Measurements from ENCODE around the gene SLC44A4. TPM values are rescaled to one million over a fixed set of nuclear protein-coding genes. Genes with fewer than 3 reads are reported as not detected.
A peak's percentile ranks its signal among the peaks of the same experiment; 100 is the strongest.
"Not testable (repeated sequence)": the region's sequence is repeated elsewhere in the genome, so short reads cannot be mapped to it uniquely, and the experiment has no call there.

The SLC44A4 gene
- total RNA-seq, 1 donor from 2014 or later = 0.11 TPM

DNA sequence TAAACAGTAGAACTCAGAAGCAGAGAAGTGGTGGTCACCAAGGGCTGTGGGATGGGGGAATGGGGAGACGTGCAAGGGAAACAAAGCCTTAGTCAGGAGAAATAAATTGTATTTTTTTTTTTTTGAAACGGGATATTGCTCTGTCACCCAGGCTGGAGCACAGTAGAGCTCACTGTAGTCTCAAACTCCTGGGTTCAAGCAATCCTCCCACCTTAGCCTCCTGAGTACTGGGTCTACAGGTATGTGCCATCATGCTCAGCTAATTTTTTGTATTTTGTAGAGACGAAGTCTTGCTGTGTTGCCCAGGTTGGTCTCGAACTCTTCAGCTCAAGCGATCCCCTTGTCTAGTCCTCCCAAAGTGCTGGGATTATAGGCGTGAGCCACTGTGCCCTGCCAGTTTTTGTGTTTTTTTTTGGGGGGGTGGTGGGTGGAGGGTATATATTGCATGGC is 47.9 kb downstream of the SLC44A4 start:
- no peak for DNase-seq (ENCODE audit: low read depth)

DNA sequence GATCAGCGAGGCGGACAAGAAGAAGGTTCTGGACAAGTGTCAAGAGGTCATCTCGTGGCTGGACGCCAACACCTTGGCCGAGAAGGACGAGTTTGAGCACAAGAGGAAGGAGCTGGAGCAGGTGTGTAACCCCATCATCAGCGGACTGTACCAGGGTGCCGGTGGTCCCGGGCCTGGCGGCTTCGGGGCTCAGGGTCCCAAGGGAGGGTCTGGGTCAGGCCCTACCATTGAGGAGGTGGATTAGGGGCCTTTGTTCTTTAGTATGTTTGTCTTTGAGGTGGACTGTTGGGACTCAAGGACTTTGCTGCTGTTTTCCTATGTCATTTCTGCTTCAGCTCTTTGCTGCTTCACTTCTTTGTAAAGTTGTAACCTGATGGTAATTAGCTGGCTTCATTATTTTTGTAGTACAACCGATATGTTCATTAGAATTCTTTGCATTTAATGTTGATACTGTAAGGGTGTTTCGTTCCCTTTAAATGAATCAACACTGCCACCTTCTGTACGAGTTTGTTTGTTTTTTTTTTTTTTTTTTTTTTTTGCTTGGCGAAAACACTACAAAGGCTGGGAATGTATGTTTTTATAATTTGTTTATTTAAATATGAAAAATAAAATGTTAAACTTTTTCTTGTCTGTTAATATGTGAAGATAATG is 49.0 kb downstream of the SLC44A4 start:
- peak; percentile 53 for DNase-seq (ENCODE audit: low read depth)

DNA sequence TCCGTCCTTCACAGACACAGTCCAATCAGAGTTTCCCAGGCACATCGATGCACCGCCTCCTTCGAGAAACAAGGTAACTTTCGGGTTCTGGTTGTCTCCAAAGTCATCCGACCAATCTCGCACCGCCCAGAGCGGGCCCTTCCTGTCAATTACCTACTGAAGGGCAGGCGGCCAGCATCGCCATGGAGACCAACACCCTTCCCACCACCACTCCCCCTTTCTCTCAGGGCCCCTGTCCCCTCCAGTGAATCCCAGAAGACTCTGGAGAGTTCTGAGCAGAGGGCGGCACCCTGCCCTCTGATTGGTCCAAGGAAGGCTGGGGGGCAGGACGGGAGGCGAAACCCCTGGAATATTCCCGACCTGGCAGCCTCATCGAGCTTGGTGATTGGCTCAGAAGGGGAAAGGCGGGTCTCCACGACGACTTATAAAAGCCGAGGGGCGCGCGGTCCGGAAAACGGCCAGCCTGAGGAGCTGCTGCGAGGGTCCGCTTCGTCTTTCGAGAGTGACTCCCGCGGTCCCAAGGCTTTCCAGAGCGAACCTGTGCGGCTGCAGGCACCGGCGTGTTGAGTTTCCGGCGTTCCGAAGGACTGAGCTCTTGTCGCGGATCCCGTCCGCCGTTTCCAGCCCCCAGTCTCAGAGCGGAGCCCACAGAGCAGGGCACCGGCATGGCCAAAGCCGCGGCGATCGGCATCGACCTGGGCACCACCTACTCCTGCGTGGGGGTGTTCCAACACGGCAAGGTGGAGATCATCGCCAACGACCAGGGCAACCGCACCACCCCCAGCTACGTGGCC is 51.3 kb downstream of the SLC44A4 start, which contains the start of gene HSPA1B:
Gene HSPA1B (plus strand): TSS at position 453 of the 794 bp plus-strand sequence. CDS start 213 bp downstream, at position 666.
- DNase-seq (ENCODE audit: low read depth) = peak; percentile 100

DNA sequence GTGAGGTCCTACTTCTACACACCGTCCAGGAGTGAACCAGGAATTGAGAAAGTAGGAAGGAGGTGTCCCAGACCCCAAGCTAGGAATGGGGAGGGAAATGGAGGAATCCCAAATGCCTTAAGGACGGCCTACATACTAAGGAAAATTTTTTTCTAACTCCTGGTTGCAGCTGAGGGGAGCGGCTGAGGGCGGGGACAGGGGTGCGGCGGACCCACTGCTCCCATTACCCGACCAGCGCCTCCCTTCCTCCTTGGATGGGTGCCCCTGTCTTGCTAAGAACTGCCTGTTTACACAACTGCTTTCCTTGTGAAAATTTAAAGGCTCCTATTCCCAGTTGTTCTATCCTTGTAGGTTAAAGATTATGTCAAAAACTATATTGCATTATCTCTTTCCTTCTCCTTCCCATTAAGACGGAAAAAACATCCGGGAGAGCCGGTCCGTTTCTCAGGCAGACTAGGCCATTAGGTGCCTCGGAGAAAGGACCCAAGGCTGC is 52.0 kb downstream of the SLC44A4 start:
- peak; percentile 89 for DNase-seq (ENCODE audit: low read depth)

DNA sequence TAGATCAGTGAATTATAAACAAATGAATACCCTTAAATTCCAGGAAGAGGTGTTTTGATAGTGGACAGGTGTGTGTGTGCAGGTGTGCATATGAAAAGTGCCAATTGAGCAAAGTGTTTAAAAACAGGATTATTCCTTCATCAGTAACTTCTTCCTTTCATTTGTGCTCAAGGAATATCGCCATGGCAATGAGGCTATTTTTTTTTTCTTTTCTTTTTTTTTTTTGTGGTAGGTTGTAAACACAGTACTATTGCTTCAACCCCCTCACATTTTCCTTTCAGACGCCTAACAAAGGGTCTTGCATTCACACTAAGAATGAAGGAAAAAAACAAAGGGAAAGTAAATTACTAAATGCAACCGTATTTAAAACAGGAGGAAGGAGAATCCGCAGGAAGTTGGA is 53.2 kb downstream of the SLC44A4 start:
- no peak for DNase-seq (ENCODE audit: low read depth)

DNA sequence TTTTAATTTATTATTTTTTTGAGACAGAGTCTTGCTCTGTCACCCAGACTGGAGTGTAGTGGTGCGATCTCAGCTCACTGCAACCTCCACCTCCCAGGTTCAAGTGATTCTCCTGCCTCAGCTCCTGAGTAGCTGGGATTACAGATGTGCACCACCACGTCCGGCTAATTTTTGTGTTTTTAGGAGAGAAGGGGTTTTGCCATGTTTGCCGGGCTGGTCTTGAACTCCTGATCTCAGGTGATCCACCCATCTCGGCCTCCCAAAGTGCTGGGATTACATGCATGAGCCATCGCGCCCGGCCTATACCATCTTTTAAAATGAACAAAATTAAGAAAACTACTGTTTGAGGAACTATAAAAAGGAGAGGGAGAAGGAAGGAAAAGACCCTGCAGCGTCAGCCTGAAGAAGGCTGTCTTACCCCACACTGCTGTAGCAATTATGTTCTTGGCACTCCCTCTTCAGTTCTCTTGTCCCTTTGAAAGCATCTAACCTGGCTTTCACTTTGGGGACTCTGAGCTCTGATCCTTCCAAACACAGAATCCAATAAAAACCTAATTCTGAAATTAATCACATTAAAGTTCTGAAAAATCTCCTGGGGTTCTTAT is 55.1 kb downstream of the SLC44A4 start:
- not testable (repeated sequence) for DNase-seq (ENCODE audit: low read depth)

DNA sequence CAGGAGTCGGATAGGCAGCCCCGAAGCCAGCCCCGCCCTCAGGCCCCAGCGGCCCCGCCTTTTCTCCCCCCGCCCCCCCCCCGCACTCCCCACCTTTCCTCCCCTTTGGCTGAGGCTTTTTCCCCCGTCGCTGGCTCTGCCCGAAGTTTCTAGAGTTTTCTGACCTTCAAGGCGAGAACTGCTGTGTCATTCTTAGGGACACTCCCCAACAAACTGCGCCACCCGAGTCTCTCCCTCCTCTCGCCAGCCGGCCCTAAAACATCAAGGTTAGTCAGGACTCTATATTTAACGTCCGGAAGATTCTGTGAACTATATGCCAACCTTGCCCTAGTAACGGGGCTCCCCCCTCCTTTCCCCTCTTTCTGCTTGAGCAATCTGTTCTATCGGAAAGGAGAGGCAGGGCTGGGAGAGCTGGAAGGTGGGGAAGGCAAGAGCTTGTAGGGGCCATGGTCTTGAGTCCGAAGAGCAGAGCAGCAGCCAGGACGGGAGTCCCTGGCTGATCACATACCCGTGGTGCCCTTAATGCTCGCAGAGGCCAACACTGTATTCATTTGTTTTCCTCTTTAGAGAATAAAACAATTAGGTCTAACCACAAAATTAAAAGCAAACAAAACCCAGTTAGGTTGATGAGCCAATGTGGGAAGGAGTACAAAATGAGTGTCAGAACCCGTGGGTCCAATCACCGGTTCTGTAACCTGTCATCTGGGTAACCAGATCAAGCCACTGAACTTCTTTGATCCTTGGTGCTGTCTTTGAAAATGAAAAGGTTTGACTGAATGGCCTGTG is 56.6 kb downstream of the SLC44A4 start:
- DNase-seq (ENCODE audit: low read depth) = peak; percentile 88

DNA sequence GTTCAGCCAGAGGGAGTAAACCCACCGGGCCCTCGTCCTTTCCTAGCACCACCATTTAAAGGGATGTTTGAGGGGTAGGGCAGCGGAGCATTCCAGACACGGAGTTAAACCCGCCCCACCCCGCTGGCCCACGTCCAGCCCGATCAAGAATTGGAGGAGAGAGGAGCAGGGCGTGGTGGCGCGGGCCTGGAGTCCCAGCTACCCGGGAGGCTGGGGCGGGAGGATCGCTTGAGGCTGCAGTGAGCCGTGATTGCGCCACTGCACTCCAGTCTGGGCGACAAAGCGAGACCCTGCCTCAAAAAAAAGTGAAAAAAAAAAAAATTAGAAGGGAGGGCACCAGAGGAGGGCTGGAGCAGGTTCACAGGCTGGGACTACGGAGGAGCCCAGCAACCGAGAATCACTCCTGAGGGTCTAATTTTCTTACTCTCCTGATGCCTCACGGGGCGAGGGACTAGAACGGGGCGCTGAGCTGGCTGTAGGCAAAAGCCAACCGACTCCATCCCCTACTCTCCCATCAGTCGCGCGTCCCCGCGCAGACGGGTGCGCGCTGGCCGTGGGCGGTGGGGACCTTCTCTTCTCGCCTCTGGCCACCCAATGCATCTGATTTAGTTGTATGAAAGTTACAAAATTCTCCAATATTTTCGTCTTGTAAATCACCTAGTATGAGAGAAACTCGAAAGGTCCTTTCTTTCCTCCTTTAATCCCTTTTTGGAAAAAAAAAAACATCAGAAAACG is 57.3 kb downstream of the SLC44A4 start:
- DNase-seq (ENCODE audit: low read depth) = peak; percentile 75

DNA sequence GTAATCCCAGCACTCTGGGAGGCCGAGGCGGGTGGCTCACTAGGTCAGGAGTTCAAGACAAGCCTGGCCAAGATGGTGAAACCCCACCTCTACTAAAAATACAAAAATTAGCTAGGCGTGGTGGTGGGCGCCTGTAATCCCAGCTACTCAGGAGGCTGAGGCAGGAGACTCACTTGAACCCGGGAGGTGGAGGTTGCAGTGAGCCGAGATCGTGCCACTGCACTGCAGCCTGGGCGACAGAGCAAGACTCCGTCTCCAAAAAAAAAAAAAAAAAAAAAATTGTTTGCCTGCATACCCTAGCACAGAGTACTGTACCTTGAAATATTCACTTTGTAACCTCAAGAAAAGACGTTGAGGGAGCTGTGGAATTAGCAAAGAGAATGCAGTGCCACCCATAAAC is 58.4 kb downstream of the SLC44A4 start:
- DNase-seq (ENCODE audit: low read depth) = not testable (repeated sequence)

DNA sequence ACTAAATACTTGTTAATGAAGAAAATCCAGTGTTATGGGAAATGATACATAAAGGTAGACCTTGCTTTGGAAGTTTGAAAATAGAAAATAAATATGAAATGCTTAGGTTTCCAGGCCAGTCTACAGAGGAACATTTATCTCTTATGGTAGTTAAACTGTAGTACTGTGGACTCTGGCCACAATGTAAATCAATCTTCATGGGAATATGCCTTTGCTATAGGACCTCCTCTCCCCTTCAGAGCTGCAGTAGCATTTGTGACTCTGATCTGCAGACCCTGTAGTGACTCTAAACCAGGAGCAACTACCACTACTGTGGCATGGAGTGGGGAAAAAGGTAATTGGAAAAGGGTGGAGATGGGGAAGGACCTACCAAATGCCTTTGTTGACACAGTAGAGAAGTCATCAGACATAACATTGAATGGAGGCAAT is 58.9 kb downstream of the SLC44A4 start:
- DNase-seq (ENCODE audit: low read depth) = no peak

DNA sequence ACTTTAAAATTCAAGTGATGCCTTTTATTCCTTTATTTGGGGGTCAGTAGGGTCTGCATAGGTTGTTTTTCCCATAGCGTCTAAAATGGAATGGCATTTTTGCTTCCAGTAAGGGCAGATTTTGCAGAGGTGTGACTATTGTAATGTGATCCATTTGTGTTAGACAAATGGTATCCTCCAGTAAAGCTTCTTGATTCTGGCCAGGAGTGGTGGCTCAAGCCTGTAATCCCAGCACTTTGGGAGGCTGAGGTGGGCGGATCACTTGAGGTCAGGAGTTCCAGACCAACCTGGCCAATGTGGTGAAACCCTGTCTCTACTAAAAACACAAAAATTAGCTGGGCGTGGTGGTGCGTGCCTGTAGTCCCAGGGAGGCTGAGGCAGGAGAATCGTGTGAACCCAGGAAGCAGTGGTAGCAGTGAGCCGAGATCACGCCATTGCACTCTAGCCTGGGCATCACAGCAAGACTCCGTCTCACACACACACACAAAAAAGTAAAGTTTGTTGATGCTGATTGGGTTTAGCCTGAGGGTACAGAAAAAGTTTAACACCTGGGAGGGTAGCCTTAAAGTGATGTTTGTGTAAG is 60.8 kb downstream of the SLC44A4 start:
- DNase-seq (ENCODE audit: low read depth) = not testable (repeated sequence)

DNA sequence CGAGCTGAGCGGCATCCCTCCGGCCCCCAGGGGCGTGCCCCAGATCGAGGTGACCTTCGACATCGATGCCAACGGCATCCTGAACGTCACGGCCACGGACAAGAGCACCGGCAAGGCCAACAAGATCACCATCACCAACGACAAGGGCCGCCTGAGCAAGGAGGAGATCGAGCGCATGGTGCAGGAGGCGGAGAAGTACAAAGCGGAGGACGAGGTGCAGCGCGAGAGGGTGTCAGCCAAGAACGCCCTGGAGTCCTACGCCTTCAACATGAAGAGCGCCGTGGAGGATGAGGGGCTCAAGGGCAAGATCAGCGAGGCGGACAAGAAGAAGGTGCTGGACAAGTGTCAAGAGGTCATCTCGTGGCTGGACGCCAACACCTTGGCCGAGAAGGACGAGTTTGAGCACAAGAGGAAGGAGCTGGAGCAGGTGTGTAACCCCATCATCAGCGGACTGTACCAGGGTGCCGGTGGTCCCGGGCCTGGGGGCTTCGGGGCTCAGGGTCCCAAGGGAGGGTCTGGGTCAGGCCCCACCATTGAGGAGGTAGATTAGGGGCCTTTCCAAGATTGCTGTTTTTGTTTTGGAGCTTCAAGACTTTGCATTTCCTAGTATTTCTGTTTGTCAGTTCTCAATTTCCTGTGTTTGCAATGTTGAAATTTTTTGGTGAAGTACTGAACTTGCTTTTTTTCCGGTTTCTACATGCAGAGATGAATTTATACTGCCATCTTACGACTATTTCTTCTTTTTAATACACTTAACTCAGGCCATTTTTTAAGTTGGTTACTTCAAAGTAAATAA is 61.5 kb downstream of the SLC44A4 start:
- not testable (repeated sequence) for DNase-seq (ENCODE audit: low read depth)

DNA sequence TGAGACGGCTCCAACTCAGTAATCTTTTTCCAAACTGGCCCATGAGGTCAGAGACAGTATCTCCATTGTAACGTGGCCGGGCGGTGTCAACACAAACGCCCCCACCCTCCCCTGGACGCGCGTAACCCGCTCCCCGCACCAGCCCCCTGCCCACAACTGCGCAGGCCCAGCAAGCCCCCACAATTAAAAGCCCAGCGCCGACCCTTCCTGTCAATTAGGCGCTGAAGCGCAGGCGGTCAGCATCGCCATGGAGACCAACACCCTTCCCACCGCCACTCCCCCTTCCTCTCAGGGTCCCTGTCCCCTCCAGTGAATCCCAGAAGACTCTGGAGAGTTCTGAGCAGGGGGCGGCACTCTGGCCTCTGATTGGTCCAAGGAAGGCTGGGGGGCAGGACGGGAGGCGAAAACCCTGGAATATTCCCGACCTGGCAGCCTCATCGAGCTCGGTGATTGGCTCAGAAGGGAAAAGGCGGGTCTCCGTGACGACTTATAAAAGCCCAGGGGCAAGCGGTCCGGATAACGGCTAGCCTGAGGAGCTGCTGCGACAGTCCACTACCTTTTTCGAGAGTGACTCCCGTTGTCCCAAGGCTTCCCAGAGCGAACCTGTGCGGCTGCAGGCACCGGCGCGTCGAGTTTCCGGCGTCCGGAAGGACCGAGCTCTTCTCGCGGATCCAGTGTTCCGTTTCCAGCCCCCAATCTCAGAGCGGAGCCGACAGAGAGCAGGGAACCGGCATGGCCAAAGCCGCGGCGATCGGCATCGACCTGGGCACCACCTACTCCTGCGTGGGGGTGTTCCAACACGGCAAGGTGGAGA is 63.6 kb downstream of the SLC44A4 start, which contains the start of the genes HSPA1A and HSPA1L:
Gene HSPA1A (plus strand): TSS at position 519 of the 814 bp plus-strand sequence. CDS start 214 bp downstream, at position 733.
Gene HSPA1L (minus strand): TSS at position 259 of the 814 bp plus-strand sequence. CDS start 3,311 bp downstream, outside the sequence.
- DNase-seq (ENCODE audit: low read depth) = peak; percentile 98

DNA sequence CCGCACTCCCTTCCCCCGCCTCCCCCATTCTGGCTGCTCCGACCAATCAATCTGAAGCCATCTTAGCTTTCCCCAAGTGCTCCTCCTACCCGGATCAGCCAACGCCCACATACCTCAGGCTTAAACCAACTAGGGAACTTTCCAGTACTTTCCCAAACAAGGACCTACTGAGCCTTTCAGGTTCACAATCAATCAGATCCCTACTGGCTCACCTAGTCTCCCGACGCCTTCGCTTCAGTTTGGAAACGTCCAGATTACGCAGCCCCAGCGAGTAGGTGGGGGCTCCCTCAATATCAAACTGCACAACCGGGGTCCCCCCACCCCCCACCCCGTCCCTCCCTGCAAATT is 64.1 kb downstream of the SLC44A4 start:
- peak; percentile 98 for DNase-seq (ENCODE audit: low read depth)

DNA sequence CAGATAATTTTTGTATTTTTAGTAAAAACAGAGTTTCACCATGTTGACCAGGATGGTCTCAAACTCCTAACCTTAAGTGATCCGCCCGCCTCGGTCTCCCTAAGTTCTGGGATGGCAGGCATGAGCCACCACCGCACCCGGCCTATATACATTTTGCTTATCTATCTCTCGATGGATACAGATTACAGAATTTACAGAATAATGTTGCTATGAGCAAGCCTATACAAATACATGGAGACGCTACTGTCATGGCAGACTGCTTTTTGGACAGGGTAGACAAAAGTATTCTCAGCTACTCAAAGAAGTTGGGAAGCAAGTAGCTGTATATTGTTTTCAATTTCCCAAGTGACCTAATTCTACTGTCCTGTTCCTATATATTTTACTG is 65.3 kb downstream of the SLC44A4 start:
- DNase-seq (ENCODE audit: low read depth) = no peak
